CD4-positive, alpha-beta T cell treated with Interleukin-17A for 4 hours (primary cell): Measurements from ENCODE around the gene COIL.
A peak's percentile ranks its signal among the peaks of the same experiment; 100 is the strongest.
"Not testable (repeated sequence)": the region's sequence is repeated elsewhere in the genome, so short reads cannot be mapped to it uniquely, and the experiment has no call there.

Experiments
- DNase-seq: peaks from one replicate; pipeline ENCODE4 v3.0.0-alpha.2; 2020; ENCODE audit warnings: mixed read lengths

COIL gene, protein sequence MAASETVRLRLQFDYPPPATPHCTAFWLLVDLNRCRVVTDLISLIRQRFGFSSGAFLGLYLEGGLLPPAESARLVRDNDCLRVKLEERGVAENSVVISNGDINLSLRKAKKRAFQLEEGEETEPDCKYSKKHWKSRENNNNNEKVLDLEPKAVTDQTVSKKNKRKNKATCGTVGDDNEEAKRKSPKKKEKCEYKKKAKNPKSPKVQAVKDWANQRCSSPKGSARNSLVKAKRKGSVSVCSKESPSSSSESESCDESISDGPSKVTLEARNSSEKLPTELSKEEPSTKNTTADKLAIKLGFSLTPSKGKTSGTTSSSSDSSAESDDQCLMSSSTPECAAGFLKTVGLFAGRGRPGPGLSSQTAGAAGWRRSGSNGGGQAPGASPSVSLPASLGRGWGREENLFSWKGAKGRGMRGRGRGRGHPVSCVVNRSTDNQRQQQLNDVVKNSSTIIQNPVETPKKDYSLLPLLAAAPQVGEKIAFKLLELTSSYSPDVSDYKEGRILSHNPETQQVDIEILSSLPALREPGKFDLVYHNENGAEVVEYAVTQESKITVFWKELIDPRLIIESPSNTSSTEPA

GRCh38 chr17:56960596-56961538, at the start of gene COIL:
COIL (minus strand) TSS chr17:56961050; CDS start chr17:56961019, 31 bp downstream.
- DNase-seq = peak; percentile 94

GRCh38 chr17:57010487-57010886, 49.6 kb upstream of the COIL start:
- no peak for DNase-seq

DNA sequence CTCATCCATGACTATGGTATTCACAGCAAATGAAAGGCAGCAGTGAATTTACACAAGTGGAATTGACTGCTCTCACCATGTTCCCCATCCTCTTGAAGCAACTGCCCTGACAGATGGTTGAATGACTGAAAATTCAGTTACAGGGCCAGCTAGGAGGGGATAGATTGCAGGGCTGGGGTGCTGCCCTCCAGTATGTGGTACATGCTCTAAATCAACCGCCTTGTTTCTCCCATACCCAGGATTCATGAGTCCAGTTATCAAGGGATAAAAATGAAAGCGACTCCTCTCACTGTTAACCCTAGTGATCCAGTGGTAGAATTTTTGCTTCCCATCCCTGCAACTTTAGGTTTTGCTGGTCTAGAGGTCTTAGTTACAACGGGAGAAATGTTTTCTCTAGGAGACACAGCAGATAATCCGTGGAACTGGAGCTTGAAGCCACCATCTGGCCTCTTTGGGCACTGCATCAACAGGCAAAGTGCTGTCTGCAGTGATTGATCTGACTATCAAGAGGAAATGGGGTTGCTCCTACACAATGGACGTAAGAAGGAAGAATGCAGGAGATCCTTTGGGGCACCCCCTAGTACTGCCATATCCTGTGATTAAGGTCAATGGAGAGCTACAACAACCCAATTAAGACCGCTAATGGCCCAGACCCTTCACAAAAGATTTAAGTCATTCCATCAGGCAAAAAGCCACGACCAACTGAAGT, 49.0 kb upstream of the COIL start:
- DNase-seq = peak; percentile 63

DNA sequence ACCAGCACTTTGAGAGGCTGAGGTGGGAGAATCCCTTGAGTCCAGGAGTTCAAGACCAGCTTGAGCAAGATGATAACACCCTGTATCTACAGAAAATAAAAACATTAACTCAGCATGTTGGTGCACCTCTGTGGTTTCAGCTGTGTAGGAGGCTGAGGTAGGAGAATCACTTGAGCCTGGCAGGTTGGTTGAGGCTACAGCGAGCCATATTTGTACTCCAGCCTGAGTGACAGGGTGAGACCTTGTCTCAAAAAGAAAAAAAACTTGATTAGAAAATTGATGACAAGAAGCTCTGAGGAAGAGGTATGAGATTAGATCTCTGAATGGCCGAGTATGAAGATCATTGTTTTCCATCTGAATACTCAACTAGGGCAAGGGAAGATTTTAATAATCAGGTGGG, 48.1 kb upstream of the COIL start:
- DNase-seq = no peak

DNA sequence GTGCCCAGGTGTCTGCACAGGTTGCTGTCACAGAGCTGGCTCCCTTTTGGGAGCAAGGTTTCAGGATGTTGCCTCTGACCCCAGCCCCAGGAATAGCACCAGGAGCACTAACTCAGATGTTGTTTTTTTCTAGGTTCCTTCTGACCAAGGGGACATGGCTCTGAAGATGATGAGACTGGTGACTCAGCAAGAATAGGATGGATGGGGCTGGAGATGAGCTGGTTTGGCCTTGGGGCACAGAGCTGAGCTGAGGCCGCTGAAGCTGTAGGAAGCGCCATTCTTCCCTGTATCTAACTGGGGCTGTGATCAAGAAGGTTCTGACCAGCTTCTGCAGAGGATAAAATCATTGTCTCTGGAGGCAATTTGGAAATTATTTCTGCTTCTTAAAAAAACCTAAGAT, 45.2 kb upstream of the COIL start:
- DNase-seq = no peak

GRCh38 chr17:57004944-57005579, 44.2 kb upstream of the COIL start:
- no peak for DNase-seq

- no peak for DNase-seq
Measured at GRCh38 chr17:57002904-57003303, 42.1 kb upstream of the COIL start.

- DNase-seq = no peak
Measured at GRCh38 chr17:57001541-57001940, 40.7 kb upstream of the COIL start.

DNA sequence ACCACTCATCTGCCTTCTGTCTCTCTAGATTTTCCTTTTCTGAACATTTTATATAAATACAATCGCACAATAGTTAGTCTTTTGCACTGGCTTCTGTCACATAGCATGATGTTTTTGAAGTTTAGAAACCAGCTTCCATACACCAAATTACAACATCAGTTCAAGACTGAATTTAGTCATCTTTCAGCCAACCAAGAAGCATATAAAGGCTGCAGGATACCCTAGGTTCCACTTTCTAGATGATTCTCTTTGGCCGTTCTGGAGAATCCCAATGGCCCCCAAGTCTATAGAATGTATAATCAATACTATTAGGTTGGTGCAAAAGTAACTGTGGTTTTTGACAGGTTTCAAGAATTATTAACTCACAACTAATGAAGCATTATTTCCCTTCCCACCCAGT, 36.5 kb upstream of the COIL start:
- DNase-seq = no peak

GRCh38 chr17:56995766-56996165, 34.9 kb upstream of the COIL start:
- no peak for DNase-seq

DNA sequence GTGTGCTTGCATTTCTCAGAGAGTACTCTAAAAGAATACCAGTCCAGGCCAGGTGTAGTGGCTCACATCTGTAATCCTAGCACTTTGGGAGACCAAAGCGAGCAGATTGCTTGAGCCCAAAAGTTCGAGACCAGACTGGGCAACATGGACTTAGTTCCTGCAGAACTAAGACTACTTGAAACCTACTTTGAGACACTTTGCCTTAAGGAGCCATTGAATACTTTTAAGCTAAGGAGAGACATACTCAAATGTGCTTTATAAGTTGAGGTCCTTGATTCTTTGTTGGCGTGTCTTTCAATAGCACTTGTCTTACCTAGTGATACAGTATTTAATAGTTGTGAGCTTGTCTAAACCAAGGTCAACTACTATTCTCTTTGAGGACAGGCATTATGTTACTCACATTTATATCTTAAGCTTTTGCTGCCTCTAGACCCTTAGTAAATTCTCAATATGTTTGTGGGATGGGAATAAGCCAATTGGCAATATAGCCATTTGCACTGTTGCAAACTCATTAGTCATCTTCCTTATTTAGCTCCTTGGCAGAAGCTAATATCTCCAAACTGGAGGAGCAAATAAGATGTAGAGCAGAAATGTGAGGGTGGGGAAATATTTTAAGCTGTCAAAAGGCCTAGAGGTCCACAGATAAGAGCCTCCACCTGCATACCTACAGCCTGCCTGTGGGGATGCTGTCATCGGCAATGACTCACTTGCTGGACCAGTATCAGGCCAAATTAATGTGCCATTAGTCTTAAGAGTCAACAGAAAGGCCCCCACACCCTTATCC, 33.4 kb upstream of the COIL start:
- no peak for DNase-seq

GRCh38 chr17:56992364-56992763, 31.5 kb upstream of the COIL start:
- no peak for DNase-seq

- DNase-seq = no peak
Measured at GRCh38 chr17:56988901-56989572, 28.2 kb upstream of the COIL start.

- no peak for DNase-seq
Measured at GRCh38 chr17:56987283-56987834, 26.5 kb upstream of the COIL start.

DNA sequence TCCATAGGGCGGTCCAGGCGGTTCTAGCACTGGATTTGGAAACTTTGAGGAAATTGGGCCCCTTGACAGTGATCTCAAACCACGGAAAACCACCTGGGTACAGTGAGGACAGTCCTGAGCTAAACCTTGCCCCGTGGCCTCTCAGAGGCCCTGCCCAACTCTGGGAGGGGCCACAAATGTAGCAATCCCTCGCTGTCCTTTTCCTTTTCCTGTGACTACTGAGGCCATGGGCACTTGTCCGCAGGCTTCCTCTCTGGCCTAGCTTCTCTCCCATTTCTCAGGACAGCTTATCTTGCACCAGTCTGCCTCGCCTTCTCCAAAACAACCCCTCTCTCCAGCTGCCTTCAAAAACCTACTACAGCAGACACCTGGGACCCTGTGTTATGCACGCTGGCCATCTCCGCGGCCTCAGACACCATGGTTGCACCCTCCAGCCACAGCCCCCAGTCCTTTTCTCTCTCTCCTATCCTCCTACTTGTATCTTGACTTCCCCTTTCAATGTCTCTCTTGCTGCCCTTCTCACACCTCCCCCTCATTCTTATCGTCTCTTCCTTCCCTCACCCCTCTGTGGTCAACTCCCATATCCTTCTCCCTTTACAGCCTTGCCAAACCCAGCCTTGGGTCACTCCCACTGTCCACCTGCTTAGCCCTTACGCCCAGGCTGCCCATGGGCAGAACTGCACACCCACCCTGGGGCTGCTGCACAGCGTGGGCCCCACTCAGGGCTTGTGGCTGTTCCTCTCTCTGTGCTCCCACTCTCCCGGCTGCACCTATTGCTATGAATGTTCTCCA, 24.7 kb upstream of the COIL start:
- DNase-seq = no peak

DNA sequence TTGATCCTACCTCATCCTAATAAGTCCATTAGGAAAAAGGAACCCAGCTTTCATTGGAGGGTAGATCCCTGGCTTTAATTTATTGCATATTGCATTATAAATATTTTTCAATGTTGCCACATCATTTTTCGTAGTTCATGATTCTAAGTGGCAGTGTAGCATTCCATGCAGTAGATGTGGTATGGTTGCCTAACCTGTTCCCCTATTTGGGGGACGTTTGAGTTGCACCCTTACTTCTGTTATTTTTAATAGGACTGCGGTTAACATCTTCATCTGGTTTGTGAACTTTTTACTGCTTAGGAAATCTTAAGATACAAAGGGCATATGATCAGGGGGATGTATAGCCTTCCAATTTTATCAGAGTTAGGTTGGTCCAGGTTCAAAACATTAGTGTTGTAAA, 22.5 kb upstream of the COIL start:
- no peak for DNase-seq

DNA sequence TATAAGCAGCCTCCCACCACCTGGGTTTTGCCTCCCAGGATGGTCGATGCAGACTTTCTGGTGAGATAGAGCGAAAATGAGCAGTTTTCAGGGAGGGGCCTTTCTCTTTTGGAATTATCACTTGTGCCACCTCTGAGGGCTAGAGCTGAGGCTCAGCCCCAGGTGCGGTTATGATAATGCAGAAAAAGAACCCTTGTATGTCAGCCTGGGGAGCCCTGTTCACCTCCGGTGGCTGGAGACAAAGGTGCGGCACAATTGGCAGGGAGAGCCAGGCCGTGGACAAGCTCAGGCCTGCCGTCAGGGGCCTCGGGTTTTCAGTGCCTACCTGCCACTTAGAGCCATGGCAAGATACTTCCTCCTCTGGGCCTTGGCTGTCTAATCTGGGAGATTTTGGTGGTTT, 21.5 kb upstream of the COIL start:
- no peak for DNase-seq

DNA sequence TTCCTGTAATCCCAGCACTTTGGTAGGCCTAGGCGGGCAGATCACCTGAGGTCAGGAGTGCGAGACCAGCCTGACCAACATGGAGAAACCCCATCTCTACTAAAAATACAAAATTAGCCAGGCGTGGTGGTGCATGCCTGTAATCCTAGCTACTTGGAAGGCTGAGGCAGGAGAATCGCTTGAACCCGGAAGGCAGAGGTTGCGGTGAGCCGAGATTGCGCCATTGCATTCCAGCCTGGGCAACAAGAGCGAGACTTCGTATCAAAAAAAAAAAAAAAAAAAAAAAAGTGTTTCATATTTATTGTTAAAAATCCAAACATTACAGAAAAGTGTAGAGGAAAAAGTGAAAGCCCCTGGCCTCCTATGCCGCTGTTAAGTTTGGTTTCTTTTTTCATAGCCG, 19.7 kb upstream of the COIL start:
- not testable (repeated sequence) for DNase-seq

DNA sequence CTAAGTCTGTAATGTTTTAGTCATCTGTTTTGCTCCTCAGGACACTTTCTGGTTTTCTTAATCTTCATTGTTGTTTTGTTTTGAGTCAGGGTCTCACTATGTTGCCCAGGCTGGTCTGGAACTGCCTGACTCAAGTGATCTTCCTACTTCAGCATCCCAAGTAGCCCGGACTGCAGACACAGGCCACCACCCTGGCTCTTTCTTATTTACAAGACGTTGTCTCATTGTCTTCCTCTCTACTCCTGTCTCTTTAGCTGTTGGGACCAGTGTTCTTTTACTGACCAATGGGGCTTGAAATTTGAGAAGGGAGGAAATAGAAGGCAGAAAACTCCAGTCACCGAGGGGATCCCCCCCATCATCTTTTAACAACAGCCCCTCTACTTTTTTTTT, 18.2 kb upstream of the COIL start:
- no peak for DNase-seq
